GM18868 (cell line): ENCODE measurements around the gene FAM43A.

Experiments used
- ATAC-seq: cut with Tn5 transposase; IDR thresholded peaks from one replicate; pipeline ENCODE4 v1.9.1; 2021; ENCODE audit warnings: mild to moderate bottlenecking, moderate library complexity; ENCODE audit not compliant: unreplicated experiment

The FAM43A gene

DNA sequence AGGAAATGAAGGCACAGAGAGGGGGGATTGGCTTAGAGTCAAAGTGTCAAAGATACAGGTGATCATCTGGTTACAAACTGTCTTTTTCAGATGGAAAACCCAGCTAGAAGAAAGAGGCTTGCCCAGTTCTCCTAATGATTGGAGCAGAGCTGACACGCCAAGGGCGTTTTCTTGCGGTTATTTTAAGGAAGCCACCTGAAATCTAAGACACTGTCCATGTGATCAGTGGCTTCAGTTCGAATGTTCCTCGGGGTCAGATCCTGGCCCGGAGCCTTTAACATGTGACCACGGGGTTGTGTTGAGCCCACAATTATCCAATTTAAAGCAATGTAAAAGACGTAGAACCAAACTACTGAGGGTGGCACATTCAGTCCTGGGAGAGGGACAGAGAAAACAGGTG, 19.5 kb downstream of the FAM43A start:
- ATAC-seq = no peak

DNA sequence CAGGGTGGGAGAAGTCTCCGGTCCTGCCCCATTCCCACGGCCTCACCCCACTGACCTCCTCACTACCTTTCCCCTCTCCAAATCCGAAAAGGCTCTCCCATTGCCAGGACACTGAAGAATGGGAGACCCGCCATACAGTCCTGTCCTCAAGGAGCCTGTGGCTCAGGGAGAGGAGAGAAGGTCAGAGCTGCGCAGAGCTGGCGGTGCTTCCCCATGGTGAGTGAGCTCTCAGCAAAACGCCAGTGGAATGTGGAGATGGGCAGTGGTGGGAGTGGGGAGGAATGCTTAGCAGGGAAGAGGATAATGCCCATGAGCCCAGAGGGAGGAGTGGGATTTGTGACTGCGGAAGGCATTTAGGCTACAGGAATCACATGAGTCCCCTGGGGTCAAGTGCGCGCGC, 20.1 kb downstream of the FAM43A start:
- ATAC-seq = no peak

DNA sequence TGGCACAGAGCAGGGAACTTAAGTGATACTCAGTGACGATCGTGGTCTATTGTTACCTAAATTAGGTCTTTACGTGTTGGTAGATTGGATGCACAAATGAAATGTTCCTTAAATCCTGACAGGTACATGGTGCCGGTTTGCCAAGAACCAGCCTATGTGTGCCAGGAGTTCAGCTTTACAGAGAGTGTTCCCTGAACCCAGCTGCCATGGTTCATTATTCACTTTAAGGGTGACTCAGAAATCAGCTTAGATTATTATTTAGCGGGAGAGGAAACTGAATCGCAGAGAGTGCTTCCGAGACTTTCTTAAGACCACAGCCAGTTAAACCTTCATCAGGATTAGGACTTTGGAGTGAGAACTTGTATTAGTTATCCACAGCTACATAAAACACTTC, 21.5 kb downstream of the FAM43A start:
- ATAC-seq = no peak

DNA sequence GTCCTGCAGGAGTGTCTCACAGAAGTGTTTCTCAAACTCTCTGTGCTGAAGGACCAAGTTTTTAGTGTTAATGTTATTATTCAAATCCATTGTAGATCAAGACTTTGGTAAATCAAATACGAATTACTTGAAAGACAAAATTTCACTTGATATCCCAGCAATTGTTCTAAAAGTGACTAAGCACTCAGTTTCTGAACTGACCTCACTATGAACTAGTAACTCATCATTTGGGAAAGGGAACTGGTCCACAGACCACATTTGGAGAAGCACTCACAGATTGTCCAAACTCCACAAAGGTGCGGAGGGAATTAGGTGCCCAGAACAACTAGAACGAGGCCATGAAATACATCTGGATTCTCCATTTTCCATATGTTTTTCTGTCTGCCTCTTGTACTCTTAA, 25.6 kb downstream of the FAM43A start:
- ATAC-seq = no peak

DNA sequence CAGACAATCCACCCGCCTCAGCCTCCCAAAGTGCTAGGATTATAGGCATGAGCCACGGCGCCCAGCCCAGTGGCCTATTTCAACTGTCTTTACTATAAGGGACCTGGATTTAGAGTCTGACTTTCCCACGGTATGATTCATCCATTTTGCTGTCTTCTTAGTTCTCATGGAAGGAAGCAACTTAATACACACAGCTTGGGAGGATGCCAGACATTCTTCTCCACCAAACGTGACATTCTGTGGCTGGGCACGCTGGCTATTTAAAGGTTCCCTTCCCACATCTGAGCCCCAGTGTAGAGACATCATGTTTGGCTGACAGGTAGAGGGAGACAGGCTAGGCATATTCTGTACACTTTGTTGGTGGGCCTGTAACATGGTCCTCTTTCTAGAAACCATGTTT, 26.2 kb downstream of the FAM43A start:
- ATAC-seq = no peak

DNA sequence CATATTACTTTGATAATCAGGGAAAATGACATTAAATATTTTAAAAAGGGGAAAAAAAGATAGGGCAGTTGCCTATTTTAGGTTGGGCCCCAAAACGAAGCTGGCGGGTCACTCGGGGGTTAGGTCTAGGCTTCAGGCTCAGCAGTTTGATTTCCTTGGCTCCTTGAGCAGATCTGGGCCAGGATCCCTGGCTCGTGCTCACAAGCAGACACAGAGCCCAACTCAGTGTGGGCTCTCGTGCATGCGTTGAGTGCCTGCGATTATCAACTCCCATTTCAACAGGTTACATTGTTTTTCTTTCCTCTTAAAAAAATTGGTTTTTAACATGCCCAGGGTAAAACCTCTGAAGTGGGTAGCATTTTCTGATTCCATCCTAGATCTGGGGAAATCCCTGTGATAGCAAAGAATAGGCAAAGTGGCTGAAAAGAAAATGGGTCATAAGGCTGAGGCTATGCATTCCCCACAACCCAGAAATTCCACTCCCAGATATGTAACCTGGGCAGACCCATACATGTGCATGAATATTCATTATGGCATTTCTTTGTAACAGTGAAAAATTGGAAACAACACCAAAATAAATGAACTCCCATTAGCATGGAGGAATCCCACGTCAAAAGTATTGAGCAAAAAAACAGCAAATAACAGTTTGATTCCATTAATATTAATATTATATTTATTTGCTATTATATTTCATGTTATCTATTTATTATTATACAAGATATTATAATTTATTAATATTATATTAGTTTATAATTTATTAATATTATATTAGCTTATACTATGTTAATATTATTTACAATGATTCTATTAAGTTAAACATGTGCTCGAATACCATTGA, 27.8 kb downstream of the FAM43A start:
- ATAC-seq = no peak

DNA sequence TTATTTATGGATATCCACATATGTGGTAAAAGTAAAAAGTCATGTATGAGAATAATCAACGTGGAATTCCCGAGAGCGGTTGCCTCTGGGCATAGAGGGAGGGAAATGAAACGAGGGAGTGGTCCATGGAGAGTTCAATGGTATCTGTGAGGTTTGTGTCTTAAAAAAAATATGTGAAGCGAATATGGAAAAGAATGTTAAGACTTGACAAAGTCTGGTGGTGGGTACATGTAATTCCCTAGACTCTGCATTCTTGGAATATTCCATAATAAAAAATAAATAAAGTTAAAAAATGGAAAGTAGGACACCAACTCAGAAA, 28.4 kb downstream of the FAM43A start:
- no peak for ATAC-seq

DNA sequence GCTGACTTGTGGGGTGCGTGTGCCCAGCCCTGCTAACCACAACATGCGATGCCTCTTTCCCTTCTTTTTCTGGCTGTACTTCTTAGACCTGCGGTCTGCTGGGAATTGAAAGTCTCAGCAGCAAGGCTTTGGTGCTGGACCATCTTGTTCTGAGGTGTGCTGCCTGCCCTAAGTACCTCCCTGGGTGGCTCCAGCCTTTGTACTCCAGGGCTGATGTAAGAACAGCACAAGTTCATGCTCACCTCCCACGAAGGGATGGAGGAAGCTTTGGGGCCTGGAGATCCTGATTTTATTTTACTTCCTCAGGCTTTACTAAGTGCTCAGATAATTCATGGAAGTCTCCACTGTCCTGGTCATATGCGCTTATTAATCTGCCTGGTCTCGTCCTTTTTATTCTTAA, 28.9 kb downstream of the FAM43A start:
- no peak for ATAC-seq

DNA sequence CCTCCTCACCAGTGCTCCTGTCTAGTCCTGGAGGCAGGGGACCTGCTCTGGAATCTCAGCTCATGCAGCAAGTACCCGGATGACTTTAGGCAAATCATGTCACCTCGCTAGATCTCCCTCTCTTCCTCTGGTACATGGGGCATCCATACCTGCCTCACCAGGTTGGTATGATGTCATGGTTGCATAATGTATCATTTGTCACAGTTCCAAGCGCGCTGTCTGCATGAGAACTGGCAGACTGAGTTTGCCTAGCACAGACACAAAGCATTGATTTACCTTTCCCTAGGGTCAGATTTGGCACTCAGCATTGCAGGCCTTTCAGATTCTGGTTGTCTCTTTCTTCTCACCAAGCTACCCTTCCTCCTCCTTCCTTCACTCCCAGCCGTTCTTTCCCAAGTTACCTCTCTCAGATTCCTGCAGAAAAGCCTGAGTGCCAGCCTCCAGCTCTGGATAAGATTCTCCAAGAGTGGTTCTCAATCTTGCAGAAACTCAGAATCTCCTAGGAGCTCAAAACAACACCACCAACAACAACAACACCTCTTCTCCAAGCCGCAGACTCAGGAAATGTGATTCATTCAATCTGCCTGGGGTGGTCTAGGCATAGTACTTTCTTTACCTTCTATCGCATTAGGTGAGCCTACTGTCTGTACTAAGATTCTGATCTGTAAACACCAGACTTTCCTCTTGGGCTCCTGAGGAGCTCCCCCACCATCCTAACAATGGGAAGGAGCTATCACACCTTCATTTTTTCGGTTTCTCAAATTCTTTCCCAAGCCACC, 29.5 kb downstream of the FAM43A start:
- no peak for ATAC-seq

DNA sequence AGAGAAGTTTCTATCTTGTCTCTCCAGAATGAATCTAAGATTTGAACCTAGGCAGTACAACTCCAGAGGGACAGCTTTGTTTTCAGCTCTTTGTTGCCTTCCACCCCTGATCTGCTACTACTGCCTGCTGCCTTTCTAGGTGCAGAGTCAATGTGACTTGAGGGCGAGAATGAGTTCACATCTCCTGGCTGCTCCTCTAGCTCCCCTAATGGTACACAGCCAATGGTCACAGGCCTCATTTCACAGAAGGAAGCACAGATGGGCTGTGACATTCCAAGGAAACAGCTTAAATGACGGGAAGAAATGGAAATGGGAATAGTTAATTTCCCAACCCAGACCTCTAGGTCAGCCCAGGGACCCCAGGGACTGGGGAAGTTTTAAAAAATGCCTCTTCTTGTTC, 32.4 kb downstream of the FAM43A start:
- ATAC-seq = no peak

DNA sequence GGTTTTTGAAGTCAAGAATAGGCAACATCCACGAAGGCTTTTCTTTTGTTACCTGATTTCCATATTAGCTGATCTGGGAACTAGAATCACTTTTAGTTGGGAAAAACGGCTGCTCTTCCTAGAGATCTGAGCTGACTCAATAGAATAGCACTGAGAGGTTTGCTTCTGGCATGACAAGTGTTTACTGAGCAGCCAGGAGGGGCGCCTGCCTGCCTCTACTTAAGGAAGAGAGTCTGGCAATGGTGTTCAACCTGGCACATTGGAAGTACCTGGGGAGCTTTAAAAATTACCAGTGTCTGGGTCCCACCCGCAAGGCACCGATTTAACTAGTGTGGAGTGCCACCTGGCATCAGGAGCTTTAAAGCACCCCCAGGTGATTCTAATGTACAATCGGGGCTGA, 34.4 kb downstream of the FAM43A start:
- ATAC-seq = no peak

DNA sequence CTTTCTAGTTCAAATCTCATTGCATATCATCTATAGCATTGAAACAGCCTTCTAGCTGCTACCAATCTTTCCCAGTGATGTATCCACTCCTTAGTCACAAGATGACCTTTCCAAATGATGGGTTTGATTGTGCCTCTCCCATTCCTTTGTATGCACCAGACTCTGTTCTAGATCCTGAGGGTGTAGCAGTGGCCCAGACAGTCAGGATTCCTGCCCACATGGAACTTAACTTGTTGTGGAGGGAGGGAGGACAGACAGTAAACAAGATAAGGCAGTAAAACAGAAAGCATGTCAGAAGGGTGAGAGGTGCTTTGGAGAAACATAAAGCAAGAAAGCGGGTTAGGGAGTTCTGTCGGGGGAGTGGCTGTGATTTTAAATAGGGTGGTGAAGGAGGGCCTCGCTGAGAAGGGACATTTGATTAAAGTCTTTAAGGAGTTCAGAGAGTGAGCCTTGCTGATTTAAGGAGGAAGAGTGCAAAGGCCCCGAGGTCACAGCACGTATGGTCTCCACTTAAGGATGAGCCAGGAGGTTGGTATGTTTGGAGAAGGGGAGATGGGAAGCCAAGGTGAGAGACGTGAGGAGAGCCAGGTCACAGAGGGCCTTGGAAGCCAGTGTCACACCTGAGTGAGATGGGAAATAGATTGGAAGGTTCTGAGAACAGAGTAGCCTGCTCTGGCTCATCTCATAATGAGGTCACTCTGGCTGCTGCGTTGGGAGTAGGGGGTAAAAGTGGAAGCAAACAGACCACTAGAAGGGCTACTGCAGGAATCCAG, 38.3 kb downstream of the FAM43A start:
- no peak for ATAC-seq

DNA sequence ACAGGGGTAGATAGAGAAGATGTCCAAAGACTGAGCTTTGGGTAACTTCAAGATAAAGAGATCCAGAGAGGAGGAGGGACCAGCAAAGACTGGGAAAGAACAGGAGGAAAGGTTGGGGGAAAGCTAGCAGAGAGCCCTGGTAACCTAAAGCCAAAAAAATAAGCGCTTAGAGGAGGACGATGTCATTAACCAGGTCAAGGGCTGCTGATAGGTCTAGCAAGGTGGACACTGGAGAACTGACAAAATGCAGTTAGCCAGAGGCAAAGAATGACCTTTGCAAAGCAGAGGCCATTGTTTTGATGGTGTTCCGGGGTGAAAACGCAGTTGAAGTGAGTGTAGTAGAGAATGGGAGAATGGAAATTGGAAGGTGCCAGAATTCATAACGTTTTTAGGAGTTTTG, 39.7 kb downstream of the FAM43A start:
- no peak for ATAC-seq

DNA sequence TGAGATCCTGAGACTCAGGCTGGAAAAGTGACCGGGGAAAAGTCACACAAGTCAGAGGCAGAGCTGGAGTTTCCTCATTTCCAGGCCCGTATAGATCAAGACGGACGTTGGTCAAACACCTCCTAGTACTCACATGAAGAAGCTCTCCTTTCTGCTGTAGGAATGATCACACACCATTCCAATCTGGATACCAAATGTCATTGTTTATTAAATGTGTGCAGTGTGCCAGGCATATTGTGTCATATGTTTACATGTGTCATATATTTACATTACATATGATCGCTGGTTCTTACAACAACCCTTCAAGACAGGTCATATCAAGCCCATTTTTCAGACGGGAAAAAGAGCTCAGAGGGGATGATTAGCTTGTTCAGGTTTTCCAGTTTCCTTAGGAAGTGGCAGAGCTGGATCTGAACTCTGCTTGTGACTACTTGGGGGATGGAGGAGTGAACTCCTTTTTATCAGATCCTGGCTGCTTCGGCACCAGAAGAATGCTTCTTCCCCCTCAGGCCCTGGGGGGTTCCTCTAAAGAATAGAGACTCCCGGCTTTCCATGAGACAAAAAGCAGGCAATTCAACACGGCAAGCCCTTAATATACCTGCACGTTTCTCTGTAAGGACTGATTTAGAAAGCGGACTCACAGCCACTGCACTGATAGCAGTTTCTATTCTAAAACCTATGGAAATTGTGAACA, 41.9 kb downstream of the FAM43A start:
- no peak for ATAC-seq

DNA sequence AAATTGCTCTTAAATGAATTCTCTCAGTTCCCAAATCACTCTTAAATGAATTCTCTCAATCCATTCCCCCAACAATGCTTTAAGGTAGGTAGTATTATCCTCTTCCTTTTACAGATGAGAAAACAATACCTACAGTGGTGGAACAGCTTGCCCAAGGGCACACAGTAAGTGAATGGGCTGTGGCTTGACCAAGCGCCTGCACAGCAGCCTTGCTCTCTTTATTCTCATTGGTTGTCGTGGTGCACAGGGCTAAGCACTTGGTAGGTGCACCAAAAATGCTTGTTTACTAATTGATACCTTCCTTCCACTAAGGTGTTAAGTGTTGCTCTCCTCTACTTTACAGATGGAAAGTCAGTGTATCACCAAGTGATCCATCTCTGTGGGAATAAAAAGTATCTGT, 43.3 kb downstream of the FAM43A start:
- no peak for ATAC-seq

DNA sequence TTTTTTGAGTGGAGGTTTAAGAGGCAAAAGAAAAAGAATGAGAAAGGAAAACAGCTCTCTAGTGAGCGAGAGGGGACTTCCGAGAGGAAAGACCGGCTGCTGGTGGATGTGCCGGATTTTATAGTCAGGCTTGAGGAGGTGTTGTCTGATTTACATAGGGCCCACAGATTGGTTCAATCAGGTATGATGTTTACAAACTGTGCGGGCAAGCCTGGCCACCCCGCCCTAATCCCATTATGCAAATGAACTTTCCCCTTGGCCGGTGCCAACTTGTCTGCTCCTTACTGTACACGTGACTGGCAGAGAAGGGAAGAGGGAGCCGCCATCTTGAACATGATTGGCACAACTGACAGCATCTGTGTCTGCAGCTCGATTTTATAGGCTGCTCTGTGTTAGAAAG, 44.7 kb downstream of the FAM43A start:
- ATAC-seq = no peak

DNA sequence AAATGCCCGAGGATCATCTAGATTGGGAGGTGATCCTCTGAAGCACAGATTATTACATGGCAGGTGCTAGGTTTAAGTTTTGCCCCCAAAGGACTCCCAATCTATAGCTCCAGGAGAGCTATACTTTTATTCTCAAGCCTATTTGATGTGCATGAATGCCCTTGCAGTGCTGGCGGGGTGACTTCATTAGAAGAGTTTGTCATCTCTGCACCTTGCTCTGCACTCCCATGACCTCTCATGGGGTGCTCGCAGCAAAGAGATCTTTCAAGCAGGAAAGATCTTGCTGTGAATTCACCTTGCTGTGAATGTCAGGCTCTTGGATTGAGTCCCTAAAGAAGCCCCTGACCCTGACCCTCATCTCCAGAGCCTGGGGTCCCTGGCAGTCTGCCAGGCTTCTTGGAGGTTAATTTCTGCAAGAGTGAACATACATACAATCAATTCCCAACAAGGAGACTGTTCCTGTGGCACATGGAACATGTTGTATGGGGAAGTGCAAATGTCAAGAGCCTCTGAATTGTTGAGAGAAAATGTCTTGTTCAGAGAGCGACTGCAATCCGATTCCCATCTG, 45.9 kb downstream of the FAM43A start:
- ATAC-seq = peak; percentile 52

DNA sequence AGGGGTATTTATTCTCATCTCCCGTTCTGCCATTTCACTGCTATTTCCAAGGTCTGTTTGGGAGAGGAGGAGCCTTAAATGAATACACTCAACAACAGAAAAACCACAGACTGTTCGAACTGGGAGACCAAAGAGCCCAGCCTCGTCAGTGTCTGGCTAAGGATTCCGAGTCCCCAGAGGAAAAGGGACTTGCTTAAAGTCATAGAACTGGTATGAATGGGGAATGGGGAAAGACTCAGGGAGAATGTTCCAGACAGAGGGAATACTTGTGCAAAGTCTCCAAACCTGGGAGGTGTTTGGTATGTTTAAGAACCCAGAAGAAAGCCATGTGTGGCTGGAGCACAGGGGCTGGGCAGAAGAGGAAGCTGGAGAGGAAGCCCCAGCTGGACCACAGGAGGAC, 46.9 kb downstream of the FAM43A start:
- no peak for ATAC-seq

DNA sequence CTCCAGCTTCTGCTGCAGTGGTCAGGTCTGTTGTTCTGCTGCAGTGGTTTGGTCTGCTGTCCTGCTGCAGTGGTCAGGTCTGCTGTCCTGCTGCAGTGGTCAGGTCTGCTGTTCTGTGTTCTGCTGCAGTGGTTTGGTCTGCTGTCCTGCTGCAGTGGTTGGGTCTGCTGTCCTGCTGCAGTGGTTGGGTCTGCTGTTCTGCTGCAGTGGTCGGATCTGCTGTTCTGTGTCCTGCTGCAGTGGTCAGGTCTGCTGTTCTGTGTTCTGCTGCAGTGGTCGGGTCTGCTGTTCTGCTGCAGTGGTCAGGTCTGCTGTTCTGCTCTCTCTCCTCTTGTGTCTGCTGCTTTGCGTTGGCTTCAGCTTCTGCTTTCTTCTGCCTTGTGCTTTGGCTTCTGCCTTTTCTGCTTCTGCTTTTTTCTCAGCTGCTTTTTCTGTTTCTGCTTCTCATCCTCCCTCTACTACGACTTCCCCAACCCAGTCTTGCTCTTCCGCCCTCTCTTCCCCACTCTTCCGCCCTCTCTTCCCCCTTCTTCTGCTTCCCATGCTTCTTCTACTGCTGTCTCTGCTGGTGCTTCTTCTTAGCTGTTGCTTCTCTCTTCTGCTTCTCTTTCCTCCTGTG, 50.7 kb downstream of the FAM43A start:
- no peak for ATAC-seq

DNA sequence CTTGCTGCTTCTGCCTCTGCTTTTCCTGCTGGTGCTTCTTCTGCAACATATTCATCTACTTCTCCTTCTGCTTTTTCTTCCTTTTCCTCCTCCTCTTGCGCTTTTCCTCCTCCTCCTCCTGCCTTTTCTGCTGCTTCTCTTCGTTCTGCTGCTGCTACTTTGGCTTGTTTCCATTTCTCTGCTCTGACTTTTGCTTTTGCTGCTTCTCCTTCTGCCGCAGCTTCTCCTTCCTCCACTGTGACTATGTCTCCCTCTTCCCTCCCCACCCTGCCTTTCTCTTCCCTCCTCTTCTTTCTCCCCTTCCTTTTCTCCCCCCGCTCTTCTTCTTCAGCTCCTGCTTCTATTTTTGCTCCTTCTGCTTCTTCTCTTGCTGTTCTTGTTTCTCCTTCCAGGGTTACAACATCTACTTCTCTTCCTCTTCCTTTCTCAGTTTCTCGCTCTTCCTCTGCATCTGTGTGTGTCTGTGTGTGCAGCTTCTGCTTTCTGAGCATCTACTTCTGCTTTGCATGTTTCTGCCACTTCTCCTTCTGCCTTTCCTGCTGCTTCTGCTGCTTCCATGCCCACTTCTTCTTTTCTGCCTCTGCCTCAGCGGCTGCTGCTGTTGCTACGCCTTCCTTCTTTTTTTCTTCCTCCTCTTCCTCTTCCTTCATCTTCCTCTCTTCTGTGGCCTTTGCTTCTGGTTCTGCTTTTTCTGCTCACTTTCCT, 51.4 kb downstream of the FAM43A start:
- ATAC-seq = peak; percentile 67
